Fibroblast of lung (primary cell): ENCODE measurements around the gene MEGF8.

Experiments
- EZH2 ChIP-seq: IDR thresholded peaks from 2 replicates; pipeline ENCODE4 v1.5.1; 2012; ENCODE audit warnings: low read length, control low read depth, mild to moderate bottlenecking; ENCODE audit errors: missing control alignments
- TF ChIP-seq, protein P1 (sequence below), 2 donors: IDR thresholded peaks in 1 of 2; conservative IDR thresholded peaks in 1 of 2; 1 replicate in 1 of 2; 2 replicates in 1 of 2; pipeline ENCODE4 v1.5.1; 2011 to 2012; ENCODE audit warnings: low read length in 2 of 2, control low read depth in 1 of 2, inconsistent platforms in 1 of 2, low read depth in 1 of 2, mild to moderate bottlenecking in 1 of 2

- TF ChIP-seq, protein P1, sequence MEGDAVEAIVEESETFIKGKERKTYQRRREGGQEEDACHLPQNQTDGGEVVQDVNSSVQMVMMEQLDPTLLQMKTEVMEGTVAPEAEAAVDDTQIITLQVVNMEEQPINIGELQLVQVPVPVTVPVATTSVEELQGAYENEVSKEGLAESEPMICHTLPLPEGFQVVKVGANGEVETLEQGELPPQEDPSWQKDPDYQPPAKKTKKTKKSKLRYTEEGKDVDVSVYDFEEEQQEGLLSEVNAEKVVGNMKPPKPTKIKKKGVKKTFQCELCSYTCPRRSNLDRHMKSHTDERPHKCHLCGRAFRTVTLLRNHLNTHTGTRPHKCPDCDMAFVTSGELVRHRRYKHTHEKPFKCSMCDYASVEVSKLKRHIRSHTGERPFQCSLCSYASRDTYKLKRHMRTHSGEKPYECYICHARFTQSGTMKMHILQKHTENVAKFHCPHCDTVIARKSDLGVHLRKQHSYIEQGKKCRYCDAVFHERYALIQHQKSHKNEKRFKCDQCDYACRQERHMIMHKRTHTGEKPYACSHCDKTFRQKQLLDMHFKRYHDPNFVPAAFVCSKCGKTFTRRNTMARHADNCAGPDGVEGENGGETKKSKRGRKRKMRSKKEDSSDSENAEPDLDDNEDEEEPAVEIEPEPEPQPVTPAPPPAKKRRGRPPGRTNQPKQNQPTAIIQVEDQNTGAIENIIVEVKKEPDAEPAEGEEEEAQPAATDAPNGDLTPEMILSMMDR (conservative IDR thresholded peaks at IDR 0.05 in 1 of 2, IDR thresholded peaks at IDR 0.05 in 1 of 2; ENCODE audit: low read depth in 1 of 2, low read length in 2 of 2): no peak
- TF ChIP-seq EZH2: no peak
Measured at GRCh38 chr19:42366673-42367072, 41.2 kb downstream of the MEGF8 start.
